Liver (tissue), 9 donors: ENCODE results near the gene LASP1. TPM values are rescaled to one million over a fixed set of nuclear protein-coding genes. Genes with fewer than 3 reads are reported as not detected.

Experiments
- DNase-seq: peaks from one replicate; pipeline ENCODE4 v3.0.0-alpha.2; 2017; ENCODE audit warnings: low spot score
- H3K27ac ChIP-seq, 2 donors: one replicate each; pipeline ENCODE4 v1.7.0; 2013; ENCODE audit warnings: inconsistent platforms in 2 of 2, low read length in 2 of 2, control low read depth in 1 of 2, low read depth in 1 of 2, mild to moderate bottlenecking in 1 of 2
- H3K27me3 ChIP-seq, 4 donors: one replicate each; pipeline versions ENCODE4 v1.6.1 to v1.7.0; 2013; ENCODE audit warnings: low read length in 3 of 4, inconsistent platforms in 1 of 4, mild to moderate bottlenecking in 1 of 4, moderate library complexity in 1 of 4; ENCODE audit not compliant: control insufficient read depth in 4 of 4, insufficient read depth in 4 of 4
- H3K36me3 ChIP-seq, 4 donors: one replicate each; pipeline versions ENCODE4 v1.6.1 to v1.7.0; 2013; ENCODE audit warnings: low read length in 3 of 4, mild to moderate bottlenecking in 3 of 4, low read depth in 1 of 4, moderate library complexity in 1 of 4; ENCODE audit not compliant: control insufficient read depth in 4 of 4, insufficient read depth in 3 of 4
- H3K4me1 ChIP-seq, 4 donors: one replicate each; pipeline versions ENCODE4 v1.6.1 to v1.7.0; 2013; ENCODE audit warnings: low read length in 3 of 4, mild to moderate bottlenecking in 3 of 4, moderate library complexity in 1 of 4; ENCODE audit not compliant: control insufficient read depth in 4 of 4, insufficient read depth in 4 of 4
- H3K4me3 ChIP-seq, 3 donors: one replicate each; pipeline versions ENCODE4 v1.6.1 to v1.7.0; 2013; ENCODE audit warnings: low read length in 3 of 3, control low read depth in 1 of 3, low read depth in 1 of 3, mild to moderate bottlenecking in 1 of 3
- H3K9ac ChIP-seq, 2 donors: one replicate each; pipeline ENCODE4 v1.7.0; 2013; ENCODE audit warnings: low read length in 2 of 2, mild to moderate bottlenecking in 2 of 2, moderate library complexity in 2 of 2, control low read depth in 1 of 2, low read depth in 1 of 2
- H3K9me3 ChIP-seq, 4 donors: one replicate each; pipeline versions ENCODE4 v1.6.1 to v1.7.0; 2013; ENCODE audit warnings: low read length in 3 of 4; ENCODE audit not compliant: control insufficient read depth in 4 of 4
- EGR1 ChIP-seq, 2 donors: IDR thresholded peaks; 2 replicates each; pipeline ENCODE4 v1.6.1; 2016 to 2018; ENCODE audit warnings: antibody characterized with exemption in 2 of 2, low read depth in 2 of 2
- FOXA1 ChIP-seq: IDR thresholded peaks from 2 replicates; pipeline ENCODE4 v1.6.1; 2016; ENCODE audit warnings: antibody characterized with exemption
- FOXA2 ChIP-seq: IDR thresholded peaks from 2 replicates; pipeline ENCODE4 v1.6.1; 2016; ENCODE audit warnings: antibody characterized with exemption
- GABPA ChIP-seq, 2 donors: IDR thresholded peaks in 1 of 2; conservative IDR thresholded peaks in 1 of 2; 2 replicates each; pipeline ENCODE4 v1.6.1; 2016; ENCODE audit warnings: antibody characterized with exemption in 2 of 2, mild to moderate bottlenecking in 1 of 2, moderate library complexity in 1 of 2
- HNF4A ChIP-seq, 2 donors: conservative IDR thresholded peaks; 2 replicates each; pipeline ENCODE4 v1.6.1; 2016; ENCODE audit warnings: antibody characterized with exemption in 2 of 2, mild to moderate bottlenecking in 2 of 2
- HNF4G ChIP-seq: IDR thresholded peaks from 2 replicates; pipeline ENCODE4 v1.6.1; 2016; ENCODE audit warnings: antibody characterized with exemption
- JUND ChIP-seq, 2 donors: IDR thresholded peaks; 2 replicates each; pipeline ENCODE4 v1.6.1; 2016; ENCODE audit warnings: antibody characterized with exemption in 2 of 2
- NR2F2 ChIP-seq: IDR thresholded peaks from 2 replicates; pipeline ENCODE4 v1.6.1; 2016; ENCODE audit warnings: antibody characterized with exemption
- RAD21 ChIP-seq, 2 donors: IDR thresholded peaks; 2 replicates each; pipeline ENCODE4 v1.6.1; 2016; ENCODE audit warnings: antibody characterized with exemption in 2 of 2, mild to moderate bottlenecking in 2 of 2
- RXRA ChIP-seq, 2 donors: IDR thresholded peaks; 2 replicates each; pipeline ENCODE4 v1.6.1; 2017 to 2018; ENCODE audit warnings: antibody characterized with exemption in 2 of 2, mild to moderate bottlenecking in 1 of 2
- SP1 ChIP-seq: IDR thresholded peaks from 2 replicates; pipeline ENCODE4 v1.6.1; 2018; ENCODE audit warnings: antibody characterized with exemption, mild to moderate bottlenecking
- TAF1 ChIP-seq: conservative IDR thresholded peaks from 2 replicates; pipeline ENCODE4 v1.6.1; 2016; ENCODE audit warnings: antibody characterized with exemption, mild to moderate bottlenecking
- YY1 ChIP-seq: IDR thresholded peaks from 2 replicates; pipeline ENCODE4 v1.6.1; 2016; ENCODE audit warnings: antibody characterized with exemption, mild to moderate bottlenecking
- WGBS: extraction: QIAGEN DNeasy Blood & Tissue Kit; methylation state at CpG from one replicate; pipeline ENCODE4 v1.1.7; 2013; 5-methylcytosine and 5-hydroxymethylcytosine counted together
- polyA plus RNA-seq, 2 donors: library from polyadenylated mRNA; stranded (reverse) in 1 of 2; unstranded in 1 of 2; fragments of 200-250 nt in 1 of 2; fragments of >200 nt in 1 of 2; fragmentation: Nextera tagmentation in 1 of 2; extraction: Ambion mirVana in 1 of 2; gene quantifications; one replicate each; pipeline versions ENCODE4 v1.2.1 to v1.2.3, GENCODE V29; 2013 to 2015
- total RNA-seq, 2 donors: library from RNA; depleted of rRNA; stranded (reverse); fragments of >200 nt; gene quantifications; one replicate each; pipeline ENCODE4 v1.2.3, GENCODE V29; 2014
- TF ChIP-seq, protein P1 (sequence below): IDR thresholded peaks from 2 replicates; pipeline ENCODE4 v1.6.1; 2016; ENCODE audit warnings: antibody characterized with exemption
- TF ChIP-seq, protein P2 (sequence below): IDR thresholded peaks from 2 replicates; pipeline ENCODE4 v1.6.1; 2016; ENCODE audit warnings: antibody characterized with exemption
- TF ChIP-seq, protein P3 (sequence below): fragments of 150-350 bp; IDR thresholded peaks from 2 replicates; pipeline ENCODE4 v1.5.1; 2017; ENCODE audit warnings: improper control_type of control experiment, low read depth, low read length; ENCODE audit not compliant: missing input control
- TF ChIP-seq, protein P4 (sequence below): IDR thresholded peaks from 2 replicates; pipeline ENCODE4 v1.6.1; 2016; ENCODE audit warnings: antibody characterized with exemption, mild to moderate bottlenecking
- donor health status: healthy.
- donor health status: healthy.
- donor health status: healthy.
- donor health status: healthy.
- donor health status: healthy.

The LASP1 gene
- total and polyA plus RNA-seq, 4 donors, result 18.2 to 77.7 (median 68.4) TPM

DNA sequence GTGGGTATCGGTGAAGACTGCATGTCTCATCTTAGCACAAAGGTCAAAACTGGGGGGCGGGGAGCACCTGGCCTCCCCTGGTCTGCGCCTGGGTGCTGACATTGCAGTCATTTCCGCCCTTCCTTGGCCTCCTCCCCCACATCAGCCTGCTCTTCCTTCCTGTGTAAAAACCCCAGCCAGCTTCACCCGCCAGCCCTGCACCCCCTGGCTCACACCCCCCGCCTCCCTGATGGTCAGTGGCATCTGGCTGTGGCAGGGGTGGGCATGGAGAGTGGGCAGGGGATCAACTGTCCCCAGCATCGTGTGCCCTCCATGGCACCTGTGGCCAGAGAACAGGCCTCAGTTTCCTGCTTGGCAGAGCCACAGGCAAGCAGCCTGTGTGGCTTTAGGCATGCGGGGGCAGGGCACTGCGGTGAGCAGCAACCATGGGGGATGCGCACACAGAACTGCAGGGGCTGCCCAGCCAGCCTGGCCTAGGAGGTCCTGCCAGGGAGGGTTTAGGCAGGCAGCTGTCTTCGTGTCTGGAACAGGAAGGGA is 29.0 kb downstream of the LASP1 start:
- Histone ChIP-seq H3K4me3 (no peak overlapping the region), H3K27ac (peak overlapping the region; percentile 44 to 55), H3K27me3 (no peaks in the 10 kb centered on the region), H3K9me3 (no peaks in the 10 kb centered on the region), H3K36me3 (peaks cover 0 to 6% (median 4%) of the 10 kb centered on the region in 4 donors), H3K9ac (no peak overlapping the region), H3K4me1 (peaks cover 20 to 53% (median 44%) of the 10 kb centered on the region in 4 donors)
- no peak for DNase-seq
- WGBS, result 55% methylated on average over 11 of the region's 11 CpGs
- TF ChIP-seq JUND (IDR thresholded peaks at IDR 0.05), result no peak

DNA sequence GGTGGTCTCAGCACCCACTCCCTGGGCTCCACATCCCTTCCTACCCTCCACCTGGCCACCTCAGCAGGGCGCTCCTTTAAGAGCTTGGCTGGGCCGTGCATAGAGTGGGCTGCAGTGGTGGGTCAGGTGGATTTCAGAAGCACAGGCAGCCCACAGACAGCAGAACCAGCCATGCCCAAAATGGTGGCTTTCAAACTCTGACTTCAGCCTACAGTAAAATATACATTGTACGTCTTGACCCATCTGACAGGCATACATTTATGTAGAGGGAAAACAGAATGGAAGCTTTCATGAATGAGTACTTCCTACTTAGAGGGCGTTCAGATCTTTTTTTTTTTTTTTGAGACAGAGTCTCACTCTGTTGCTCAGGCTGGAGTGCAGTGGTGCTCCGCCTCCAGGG is 29.6 kb downstream of the LASP1 start:
- H3K9ac ChIP-seq, result no peak overlapping the region
- H3K27me3 ChIP-seq, result no peaks in the 10 kb centered on the region
- peaks cover 18 to 48% (median 39%) of the 10 kb centered on the region in 4 donors for H3K4me1 ChIP-seq
- no peak for TF ChIP-seq TAF1
- TF ChIP-seq RXRA (IDR thresholded peaks at IDR 0.05), result no peak
- no peak for TF ChIP-seq SP1
- no peak for TF ChIP-seq GABPA (IDR thresholded peaks at IDR 0.05 in 1 of 2, conservative IDR thresholded peaks at IDR 0.05 in 1 of 2)
- TF ChIP-seq YY1, result no peak
- no peak for TF ChIP-seq FOXA1
- TF ChIP-seq JUND (IDR thresholded peaks at IDR 0.05), result no peak
- TF ChIP-seq FOXA2, result no peak
- TF ChIP-seq, protein P1, sequence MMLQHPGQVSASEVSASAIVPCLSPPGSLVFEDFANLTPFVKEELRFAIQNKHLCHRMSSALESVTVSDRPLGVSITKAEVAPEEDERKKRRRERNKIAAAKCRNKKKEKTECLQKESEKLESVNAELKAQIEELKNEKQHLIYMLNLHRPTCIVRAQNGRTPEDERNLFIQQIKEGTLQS, result no peak
- no peak for TF ChIP-seq HNF4A (conservative IDR thresholded peaks at IDR 0.05)
- TF ChIP-seq EGR1 (IDR thresholded peaks at IDR 0.05; ENCODE audit: low read depth in 2 of 2), result no peak
- TF ChIP-seq HNF4G, result no peak
- TF ChIP-seq RAD21 (IDR thresholded peaks at IDR 0.05), result no peak
- TF ChIP-seq, protein P2, sequence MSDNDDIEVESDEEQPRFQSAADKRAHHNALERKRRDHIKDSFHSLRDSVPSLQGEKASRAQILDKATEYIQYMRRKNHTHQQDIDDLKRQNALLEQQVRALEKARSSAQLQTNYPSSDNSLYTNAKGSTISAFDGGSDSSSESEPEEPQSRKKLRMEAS, result no peak
- TF ChIP-seq, protein P3, sequence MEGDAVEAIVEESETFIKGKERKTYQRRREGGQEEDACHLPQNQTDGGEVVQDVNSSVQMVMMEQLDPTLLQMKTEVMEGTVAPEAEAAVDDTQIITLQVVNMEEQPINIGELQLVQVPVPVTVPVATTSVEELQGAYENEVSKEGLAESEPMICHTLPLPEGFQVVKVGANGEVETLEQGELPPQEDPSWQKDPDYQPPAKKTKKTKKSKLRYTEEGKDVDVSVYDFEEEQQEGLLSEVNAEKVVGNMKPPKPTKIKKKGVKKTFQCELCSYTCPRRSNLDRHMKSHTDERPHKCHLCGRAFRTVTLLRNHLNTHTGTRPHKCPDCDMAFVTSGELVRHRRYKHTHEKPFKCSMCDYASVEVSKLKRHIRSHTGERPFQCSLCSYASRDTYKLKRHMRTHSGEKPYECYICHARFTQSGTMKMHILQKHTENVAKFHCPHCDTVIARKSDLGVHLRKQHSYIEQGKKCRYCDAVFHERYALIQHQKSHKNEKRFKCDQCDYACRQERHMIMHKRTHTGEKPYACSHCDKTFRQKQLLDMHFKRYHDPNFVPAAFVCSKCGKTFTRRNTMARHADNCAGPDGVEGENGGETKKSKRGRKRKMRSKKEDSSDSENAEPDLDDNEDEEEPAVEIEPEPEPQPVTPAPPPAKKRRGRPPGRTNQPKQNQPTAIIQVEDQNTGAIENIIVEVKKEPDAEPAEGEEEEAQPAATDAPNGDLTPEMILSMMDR, result no peak
- no peak for TF ChIP-seq NR2F2
- TF ChIP-seq, protein P4, sequence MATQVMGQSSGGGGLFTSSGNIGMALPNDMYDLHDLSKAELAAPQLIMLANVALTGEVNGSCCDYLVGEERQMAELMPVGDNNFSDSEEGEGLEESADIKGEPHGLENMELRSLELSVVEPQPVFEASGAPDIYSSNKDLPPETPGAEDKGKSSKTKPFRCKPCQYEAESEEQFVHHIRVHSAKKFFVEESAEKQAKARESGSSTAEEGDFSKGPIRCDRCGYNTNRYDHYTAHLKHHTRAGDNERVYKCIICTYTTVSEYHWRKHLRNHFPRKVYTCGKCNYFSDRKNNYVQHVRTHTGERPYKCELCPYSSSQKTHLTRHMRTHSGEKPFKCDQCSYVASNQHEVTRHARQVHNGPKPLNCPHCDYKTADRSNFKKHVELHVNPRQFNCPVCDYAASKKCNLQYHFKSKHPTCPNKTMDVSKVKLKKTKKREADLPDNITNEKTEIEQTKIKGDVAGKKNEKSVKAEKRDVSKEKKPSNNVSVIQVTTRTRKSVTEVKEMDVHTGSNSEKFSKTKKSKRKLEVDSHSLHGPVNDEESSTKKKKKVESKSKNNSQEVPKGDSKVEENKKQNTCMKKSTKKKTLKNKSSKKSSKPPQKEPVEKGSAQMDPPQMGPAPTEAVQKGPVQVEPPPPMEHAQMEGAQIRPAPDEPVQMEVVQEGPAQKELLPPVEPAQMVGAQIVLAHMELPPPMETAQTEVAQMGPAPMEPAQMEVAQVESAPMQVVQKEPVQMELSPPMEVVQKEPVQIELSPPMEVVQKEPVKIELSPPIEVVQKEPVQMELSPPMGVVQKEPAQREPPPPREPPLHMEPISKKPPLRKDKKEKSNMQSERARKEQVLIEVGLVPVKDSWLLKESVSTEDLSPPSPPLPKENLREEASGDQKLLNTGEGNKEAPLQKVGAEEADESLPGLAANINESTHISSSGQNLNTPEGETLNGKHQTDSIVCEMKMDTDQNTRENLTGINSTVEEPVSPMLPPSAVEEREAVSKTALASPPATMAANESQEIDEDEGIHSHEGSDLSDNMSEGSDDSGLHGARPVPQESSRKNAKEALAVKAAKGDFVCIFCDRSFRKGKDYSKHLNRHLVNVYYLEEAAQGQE, result no peak
- 83% methylated on average over 5 of the region's 5 CpGs for WGBS
- H3K4me3 ChIP-seq, result no peak overlapping the region
- H3K27ac ChIP-seq, result peak overlapping the region; percentile 44 to 55
- peaks cover 0 to 6% (median 4%) of the 10 kb centered on the region in 4 donors for H3K36me3 ChIP-seq
- DNase-seq, result no peak
- H3K9me3 ChIP-seq, result no peaks in the 10 kb centered on the region
